GM12878 (cell line): Measurements from ENCODE around the gene ZNF331. TPM values are rescaled to one million over a fixed set of nuclear protein-coding genes. Genes with fewer than 3 reads are reported as not detected.

Source experiments
- BHLHE40 ChIP-seq, 2 experiments: fragments of 450-650 bp in 1 of 2; IDR thresholded peaks; 2 replicates each; pipeline ENCODE4 v1.6.1; 2011 to 2017; ENCODE audit warnings: low read depth in 2 of 2, borderline replicate concordance in 1 of 2, improper control_type of control experiment in 1 of 2, low read length in 1 of 2, mild to moderate bottlenecking in 1 of 2
- CHD2 ChIP-seq: IDR thresholded peaks from 2 replicates; pipeline ENCODE4 v1.6.1; 2011; ENCODE audit warnings: low read depth, low read length, improper control_type of control experiment, borderline replicate concordance
- CREB1 ChIP-seq: IDR thresholded peaks from 2 replicates; pipeline ENCODE4 v1.6.1; 2012; ENCODE audit warnings: low read depth, mild to moderate bottlenecking, inconsistent platforms
- EP300 ChIP-seq, 2 experiments: fragments of 150-350 bp in 1 of 2; IDR thresholded peaks; 2 replicates each; pipeline ENCODE4 v1.6.1; 2011 to 2012; ENCODE audit warnings: low read depth in 2 of 2, low read length in 2 of 2, borderline replicate concordance in 1 of 2, improper control_type of control experiment in 1 of 2, inconsistent platforms in 1 of 2; ENCODE audit not compliant: control insufficient read depth in 1 of 2
- IKZF1 ChIP-seq: fragments of 450-650 bp; conservative IDR thresholded peaks from 2 replicates; pipeline ENCODE4 v1.6.1; 2017; ENCODE audit warnings: antibody characterized with exemption, mild to moderate bottlenecking
- IKZF2 ChIP-seq, 2 experiments: fragments of 450-650 bp; IDR thresholded peaks; 2 replicates each; pipeline ENCODE4 v1.6.1; 2017; ENCODE audit warnings: mild to moderate bottlenecking in 2 of 2, moderate library complexity in 2 of 2
- MAX ChIP-seq: IDR thresholded peaks from 2 replicates; pipeline ENCODE4 v1.6.1; 2012; ENCODE audit warnings: low read depth, low read length, improper control_type of control experiment
- MEF2B ChIP-seq: fragments of 450-650 bp; IDR thresholded peaks from 2 replicates; pipeline ENCODE4 v1.6.1; 2018; ENCODE audit warnings: mild to moderate bottlenecking, moderate library complexity; ENCODE audit not compliant: partially characterized antibody, poor library complexity, severe bottlenecking
- MXI1 ChIP-seq: fragments of 150-350 bp; IDR thresholded peaks from 2 replicates; pipeline ENCODE4 v1.6.1; 2011; ENCODE audit warnings: low read depth, mild to moderate bottlenecking, inconsistent platforms, low read length, improper control_type of control experiment
- NBN ChIP-seq: fragments of 450-650 bp; IDR thresholded peaks from 2 replicates; pipeline ENCODE4 v1.6.1; 2016
- NFIC ChIP-seq: IDR thresholded peaks from 2 replicates; pipeline ENCODE4 v1.6.1; 2012; ENCODE audit warnings: low read depth, mild to moderate bottlenecking, inconsistent platforms, low read length, moderate library complexity
- PAX5 ChIP-seq: IDR thresholded peaks from 2 replicates; pipeline ENCODE4 v1.6.1; 2011; ENCODE audit warnings: low read depth, low read length, borderline replicate concordance
- PKNOX1 ChIP-seq: fragments of 450-650 bp; IDR thresholded peaks from 2 replicates; pipeline ENCODE4 v1.6.1; 2016; ENCODE audit warnings: mild to moderate bottlenecking
- PRDM15 ChIP-seq: fragments of 450-650 bp; formaldehyde crosslinking; IDR thresholded peaks from 2 replicates; pipeline ENCODE4 v1.4.0; 2020; ENCODE audit warnings: mild to moderate bottlenecking, moderate library complexity
- RUNX3 ChIP-seq: IDR thresholded peaks from 2 replicates; pipeline ENCODE4 v1.6.1; 2012; ENCODE audit warnings: low read length, inconsistent platforms
- SMAD5 ChIP-seq: IDR thresholded peaks from 2 replicates; pipeline ENCODE4 v1.6.1; 2016; ENCODE audit warnings: antibody characterized with exemption, low read depth
- SMC3 ChIP-seq: IDR thresholded peaks from 2 replicates; pipeline ENCODE4 v1.6.1; 2011; ENCODE audit warnings: low read length, improper control_type of control experiment, borderline replicate concordance
- SRF ChIP-seq, 2 experiments: IDR thresholded peaks; 2 replicates each; pipeline ENCODE4 v1.6.1; 2011; ENCODE audit warnings: low read depth in 2 of 2, low read length in 2 of 2, mild to moderate bottlenecking in 1 of 2, moderate library complexity in 1 of 2
- USF2 ChIP-seq: IDR thresholded peaks from 2 replicates; pipeline ENCODE4 v1.6.1; 2011; ENCODE audit warnings: low read depth, low read length, improper control_type of control experiment, borderline replicate concordance
- polyA plus RNA-seq, 11 experiments: library from polyadenylated mRNA; depleted of rRNA in 4 of 11; unstranded in 6 of 11; stranded (reverse) in 5 of 11; fragments of >200 nt; fragmentation: Nextera tagmentation in 4 of 11; fragmentation: Illumina TruSeq in 1 of 11; extraction: Ambion mirVana in 4 of 11; extraction: Trizol in 1 of 11; gene quantifications; 1 replicate in 1 of 11; 2 replicates in 10 of 11; pipeline versions ENCODE4 v1.2.1 to v1.2.3, GENCODE V29; 2011 to 2016; ENCODE audit warnings: inconsistent platforms in 2 of 11, missing spikeins in 2 of 11, low read depth in 1 of 11
- total RNA-seq, 4 experiments: library from RNA; depleted of rRNA in 3 of 4; stranded (reverse); fragments of >200 nt in 3 of 4; fragmentation: Illumina TruSeq in 1 of 4; extraction: Trizol in 1 of 4; gene quantifications; 2 replicates each; pipeline versions ENCODE4 v1.2.1 to v1.2.3, GENCODE V29; 2013 to 2021

ZNF331 gene
- total and polyA plus RNA-seq, 10 of the 15 experiments (the other 5 are each of a cell fraction or from before 2014, with no cell fraction given) = 2.6 to 11.5 (median 5.3) TPM

GRCh38 chr19:53507523-53508442 lies 30.2 kb upstream of the ZNF331 start (continued):
- TF ChIP-seq MEF2B (peak; percentile 29), NFIC (no peak), PAX5 (peak; percentile 92), MAX (0 out of 2 replicates have a peak, but pooled peaks have one; percentile 28), MXI1 (peak; percentile 20; the same call in 1 of the 2 replicates), BHLHE40 (IDR thresholded peaks at IDR 0.05; ENCODE audit: borderline replicate concordance in 1 of 2, low read depth in 2 of 2, low read length in 1 of 2) (peak; percentile 53 to 84; a peak in 3 of 4 replicates), IKZF2 (IDR thresholded peaks at IDR 0.05) (peak; percentile 57 to 59; a peak in 2 of 4 replicates), CREB1 (no peak), PRDM15 (no peak), EP300 (IDR thresholded peaks at IDR 0.05; ENCODE audit: borderline replicate concordance in 1 of 2, control insufficient read depth in 1 of 2, low read depth in 2 of 2, low read length in 2 of 2) (peak; percentile 46 to 72; a peak in 3 of 4 replicates), IKZF1 (peak; percentile 67), SMC3 (no peak), SRF (IDR thresholded peaks at IDR 0.05; ENCODE audit: low read depth in 2 of 2, low read length in 2 of 2) (no peak), CHD2 (peak; percentile 57; the same call in 1 of the 2 replicates), PKNOX1 (peak; percentile 83), SMAD5 (no peak), NBN (peak; percentile 58; the same call in 1 of the 2 replicates), USF2 (peak; percentile 66), RUNX3 (peak; percentile 37; the same call in 1 of the 2 replicates)
